Globus pallidus (tissue), 1 donor: ENCODE results near the gene HEG1.

Source experiments
- DNase-seq: peaks from one replicate; pipeline ENCODE4 v3.0.0-alpha.2; 2015; ENCODE audit warnings: low spot score

Gene HEG1

GRCh38 chr3:125010393-125010792, 45.4 kb downstream of the HEG1 start:
- DNase-seq = no peak

- no peak for DNase-seq
Observed at GRCh38 chr3:125008766-125009165, 47.0 kb downstream of the HEG1 start.

GRCh38 chr3:125006291-125006731, 49.5 kb downstream of the HEG1 start:
- DNase-seq = no peak

- no peak for DNase-seq
Observed at GRCh38 chr3:125005676-125006075, 50.1 kb downstream of the HEG1 start.

- no peak for DNase-seq
Observed at GRCh38 chr3:125005222-125005621, 50.6 kb downstream of the HEG1 start.

- DNase-seq = no peak
Observed at GRCh38 chr3:125003859-125004595, 51.8 kb downstream of the HEG1 start.

GRCh38 chr3:125003369-125003853, 52.4 kb downstream of the HEG1 start:
- DNase-seq = peak; percentile 47

GRCh38 chr3:125002414-125003368, 53.1 kb downstream of the HEG1 start:
- peak; percentile 31 for DNase-seq

GRCh38 chr3:125001557-125002413, 54.0 kb downstream of the HEG1 start:
- no peak for DNase-seq

GRCh38 chr3:125000661-125001060, 55.1 kb downstream of the HEG1 start:
- DNase-seq = no peak

- no peak for DNase-seq
Observed at GRCh38 chr3:124999897-125000435, 55.8 kb downstream of the HEG1 start.

- DNase-seq = no peak
Observed at GRCh38 chr3:124999317-124999716, 56.5 kb downstream of the HEG1 start.

GRCh38 chr3:124998247-124998630, 57.6 kb downstream of the HEG1 start:
- DNase-seq = no peak

GRCh38 chr3:124997303-124998246, 58.2 kb downstream of the HEG1 start:
- DNase-seq = no peak

GRCh38 chr3:124995460-124995994, 60.3 kb downstream of the HEG1 start:
- peak; percentile 81 for DNase-seq

GRCh38 chr3:124993466-124993865, 62.3 kb downstream of the HEG1 start:
- no peak for DNase-seq

GRCh38 chr3:124992041-124992440, 63.8 kb downstream of the HEG1 start:
- DNase-seq = no peak

- no peak for DNase-seq
Observed at GRCh38 chr3:124986192-124987143, 69.3 kb downstream of the HEG1 start.

- no peak for DNase-seq
Observed at GRCh38 chr3:124985349-124985748, 70.4 kb downstream of the HEG1 start.
